ENCODE measurements around the gene WIPI1.

WIPI1 gene

GRCh38 chr17:68489919-68490318 is 32.6 kb upstream of the WIPI1 start:
- Histone ChIP-seq H2AFZ (ENCODE audit: low read length) (no peak overlapping the region), H3K9ac (ENCODE audit: low read length) (peak overlapping the region; percentile 55; the same call in 1 of the 2 replicates), H3K4me2 (ENCODE audit: low read length) (no peak overlapping the region; the same call in 1 of the 2 replicates), H3K27me3 (ENCODE audit: insufficient read depth, low read length) (no peaks in the 10 kb centered on the region), H3K4me1 (ENCODE audit: insufficient read depth, low read length, severe bottlenecking) (peaks cover 64% of the 10 kb centered on the region), H4K20me1 (ENCODE audit: insufficient read depth, low read length) (no peaks in the 10 kb centered on the region), H3K36me3 (ENCODE audit: insufficient read depth, low read length) (no peaks in the 10 kb centered on the region), H3K9me2 (ENCODE audit: low read depth, low read length) (no peaks in the 10 kb centered on the region), H3K9me3 (ENCODE audit: low read length) (no peaks in the 10 kb centered on the region), H3K27ac (ENCODE audit: low read depth, low read length, poor library complexity, severe bottlenecking) (peak overlapping the region; percentile 93), H3K4me3 (ENCODE audit: low read depth, low read length, poor library complexity, severe bottlenecking) (no peak overlapping the region), H3F3A (ENCODE audit: insufficient read depth, low read length) (peaks cover under 1% of the 10 kb centered on the region; the same call in 1 of the 2 replicates), H3K79me2 (ENCODE audit: insufficient read depth, low read length) (no peaks in the 10 kb centered on the region)
- TF ChIP-seq, protein P1, sequence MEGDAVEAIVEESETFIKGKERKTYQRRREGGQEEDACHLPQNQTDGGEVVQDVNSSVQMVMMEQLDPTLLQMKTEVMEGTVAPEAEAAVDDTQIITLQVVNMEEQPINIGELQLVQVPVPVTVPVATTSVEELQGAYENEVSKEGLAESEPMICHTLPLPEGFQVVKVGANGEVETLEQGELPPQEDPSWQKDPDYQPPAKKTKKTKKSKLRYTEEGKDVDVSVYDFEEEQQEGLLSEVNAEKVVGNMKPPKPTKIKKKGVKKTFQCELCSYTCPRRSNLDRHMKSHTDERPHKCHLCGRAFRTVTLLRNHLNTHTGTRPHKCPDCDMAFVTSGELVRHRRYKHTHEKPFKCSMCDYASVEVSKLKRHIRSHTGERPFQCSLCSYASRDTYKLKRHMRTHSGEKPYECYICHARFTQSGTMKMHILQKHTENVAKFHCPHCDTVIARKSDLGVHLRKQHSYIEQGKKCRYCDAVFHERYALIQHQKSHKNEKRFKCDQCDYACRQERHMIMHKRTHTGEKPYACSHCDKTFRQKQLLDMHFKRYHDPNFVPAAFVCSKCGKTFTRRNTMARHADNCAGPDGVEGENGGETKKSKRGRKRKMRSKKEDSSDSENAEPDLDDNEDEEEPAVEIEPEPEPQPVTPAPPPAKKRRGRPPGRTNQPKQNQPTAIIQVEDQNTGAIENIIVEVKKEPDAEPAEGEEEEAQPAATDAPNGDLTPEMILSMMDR (IDR thresholded peaks at IDR 0.05; ENCODE audit: low read length) = no peak
- no peak for TF ChIP-seq EZH2 (IDR thresholded peaks at IDR 0.05; ENCODE audit: borderline replicate concordance, low read length)

DNA sequence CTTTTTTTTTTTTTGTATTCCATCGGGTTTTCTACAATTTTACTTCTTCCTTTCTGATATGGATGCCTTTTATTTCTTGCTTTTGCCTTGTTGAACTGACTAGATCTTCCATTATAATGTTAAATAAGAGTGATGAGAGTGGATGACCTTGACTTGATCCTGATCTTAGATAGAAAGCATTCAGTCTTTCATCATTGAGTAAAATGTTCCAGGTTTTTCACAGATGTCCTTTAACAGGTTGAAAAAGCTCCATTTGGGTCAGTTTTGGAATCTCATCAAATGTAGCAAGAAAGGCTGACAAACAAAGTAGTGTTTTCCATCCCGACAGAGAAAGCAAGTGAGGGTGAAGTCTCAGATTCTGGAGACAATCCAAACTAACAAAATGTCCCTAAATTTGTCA is 27.2 kb upstream of the WIPI1 start:
- H3K4me2 ChIP-seq (ENCODE audit: low read length) = peak overlapping the region; percentile 44; the same call in 1 of the 2 replicates
- peaks cover 46% of the 10 kb centered on the region for H3K4me1 ChIP-seq (ENCODE audit: insufficient read depth, low read length, severe bottlenecking)
- no peaks in the 10 kb centered on the region for H3K9me2 ChIP-seq (ENCODE audit: low read depth, low read length)
- H3K9me3 ChIP-seq (ENCODE audit: low read length) = peaks cover 7% of the 10 kb centered on the region; the same call in 1 of the 2 replicates
- no peaks in the 10 kb centered on the region for H4K20me1 ChIP-seq (ENCODE audit: insufficient read depth, low read length)
- TF ChIP-seq EZH2 (IDR thresholded peaks at IDR 0.05; ENCODE audit: borderline replicate concordance, low read length) = no peak
- TF ChIP-seq, protein P1 (IDR thresholded peaks at IDR 0.05; ENCODE audit: low read length) = no peak
- no peaks in the 10 kb centered on the region for H3K36me3 ChIP-seq (ENCODE audit: insufficient read depth, low read length)
- H3K27ac ChIP-seq (ENCODE audit: low read depth, low read length, poor library complexity, severe bottlenecking) = peak overlapping the region; percentile 94
- H3K79me2 ChIP-seq (ENCODE audit: insufficient read depth, low read length) = no peaks in the 10 kb centered on the region
- no peak overlapping the region for H3K4me3 ChIP-seq (ENCODE audit: low read depth, low read length, poor library complexity, severe bottlenecking)
- no peaks in the 10 kb centered on the region for H3K27me3 ChIP-seq (ENCODE audit: insufficient read depth, low read length)
- peak overlapping the region; percentile 38; the same call in 1 of the 2 replicates for H3K9ac ChIP-seq (ENCODE audit: low read length)
- no peaks in the 10 kb centered on the region for H3F3A ChIP-seq (ENCODE audit: insufficient read depth, low read length)
- peak overlapping the region; percentile 14; the same call in 1 of the 2 replicates for H2AFZ ChIP-seq (ENCODE audit: low read length)

DNA sequence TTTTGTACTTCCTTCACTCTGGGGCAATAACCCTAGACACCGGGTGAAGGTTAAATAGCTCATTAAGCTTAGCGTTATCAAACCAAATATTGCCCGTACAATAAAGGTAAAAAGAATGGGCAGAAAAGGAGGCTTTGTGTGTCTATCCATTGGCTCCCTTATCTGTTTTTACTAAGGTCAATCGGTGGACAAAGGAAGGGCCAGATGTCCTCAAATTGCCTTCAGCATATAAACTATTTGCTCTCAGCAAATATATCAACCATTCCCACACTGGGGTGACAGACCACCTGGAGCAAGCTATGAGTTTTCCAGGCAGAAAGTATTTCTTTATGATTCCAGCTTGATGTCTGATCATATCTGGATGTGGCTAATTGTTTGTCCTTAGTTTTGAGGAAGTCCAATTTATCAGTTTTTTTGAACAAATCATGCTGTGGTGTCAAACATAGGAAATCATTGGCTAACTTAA is 25.3 kb upstream of the WIPI1 start:
- Histone ChIP-seq H3K36me3 (ENCODE audit: insufficient read depth, low read length) (no peaks in the 10 kb centered on the region), H3K9me2 (ENCODE audit: low read depth, low read length) (no peaks in the 10 kb centered on the region), H3K4me1 (ENCODE audit: insufficient read depth, low read length, severe bottlenecking) (peaks cover 35% of the 10 kb centered on the region), H4K20me1 (ENCODE audit: insufficient read depth, low read length) (no peaks in the 10 kb centered on the region), H3K27me3 (ENCODE audit: insufficient read depth, low read length) (no peaks in the 10 kb centered on the region), H3K4me3 (ENCODE audit: low read depth, low read length, poor library complexity, severe bottlenecking) (no peak overlapping the region), H3K9me3 (ENCODE audit: low read length) (peaks cover 13% of the 10 kb centered on the region; the same call in 1 of the 2 replicates), H3K27ac (ENCODE audit: low read depth, low read length, poor library complexity, severe bottlenecking) (no peak overlapping the region), H3F3A (ENCODE audit: insufficient read depth, low read length) (no peaks in the 10 kb centered on the region), H3K79me2 (ENCODE audit: insufficient read depth, low read length) (no peaks in the 10 kb centered on the region), H3K4me2 (ENCODE audit: low read length) (no peak overlapping the region), H3K9ac (ENCODE audit: low read length) (no peak overlapping the region), H2AFZ (ENCODE audit: low read length) (no peak overlapping the region)
- TF ChIP-seq, protein P1 (IDR thresholded peaks at IDR 0.05; ENCODE audit: low read length) = no peak
